ENCODE measurements around the gene GRM7. TPM values are rescaled to one million over a fixed set of nuclear protein-coding genes. Genes with fewer than 3 reads are reported as not detected.

GRM7 gene
- total RNA-seq, 2 donors from 2014 or later = 0.68 to 3.9 TPM

DNA sequence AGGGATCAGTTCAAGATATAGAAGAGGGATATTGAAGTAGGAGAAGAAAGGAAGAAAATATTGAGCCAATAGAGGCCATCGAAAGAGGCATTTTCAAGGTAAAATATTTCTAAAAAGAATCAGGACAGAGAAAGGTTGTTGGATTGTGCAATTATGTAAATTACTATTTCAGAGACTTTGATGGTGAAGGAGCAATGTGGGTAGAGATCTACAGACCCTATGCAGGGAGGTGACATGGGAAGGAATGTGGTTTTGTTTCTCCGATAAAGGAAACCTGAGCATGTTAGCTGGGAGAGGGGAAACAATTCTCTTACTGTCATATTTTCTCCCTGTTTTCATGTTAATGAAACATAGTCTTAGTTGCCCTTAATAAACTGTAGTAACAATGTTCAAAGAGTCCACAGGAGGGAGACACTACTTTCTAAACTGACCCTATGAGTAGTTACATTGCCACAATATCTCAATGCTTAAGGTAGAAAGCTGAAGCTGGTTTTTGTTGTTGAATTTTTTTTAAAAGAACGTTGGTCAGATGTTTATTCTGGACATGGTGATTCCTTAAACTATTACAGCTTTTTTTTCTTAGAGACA, 133.3 kb downstream of the GRM7 start:
- no peak for DNase-seq (ENCODE audit: low spot score)
- TF ChIP-seq, protein P1, sequence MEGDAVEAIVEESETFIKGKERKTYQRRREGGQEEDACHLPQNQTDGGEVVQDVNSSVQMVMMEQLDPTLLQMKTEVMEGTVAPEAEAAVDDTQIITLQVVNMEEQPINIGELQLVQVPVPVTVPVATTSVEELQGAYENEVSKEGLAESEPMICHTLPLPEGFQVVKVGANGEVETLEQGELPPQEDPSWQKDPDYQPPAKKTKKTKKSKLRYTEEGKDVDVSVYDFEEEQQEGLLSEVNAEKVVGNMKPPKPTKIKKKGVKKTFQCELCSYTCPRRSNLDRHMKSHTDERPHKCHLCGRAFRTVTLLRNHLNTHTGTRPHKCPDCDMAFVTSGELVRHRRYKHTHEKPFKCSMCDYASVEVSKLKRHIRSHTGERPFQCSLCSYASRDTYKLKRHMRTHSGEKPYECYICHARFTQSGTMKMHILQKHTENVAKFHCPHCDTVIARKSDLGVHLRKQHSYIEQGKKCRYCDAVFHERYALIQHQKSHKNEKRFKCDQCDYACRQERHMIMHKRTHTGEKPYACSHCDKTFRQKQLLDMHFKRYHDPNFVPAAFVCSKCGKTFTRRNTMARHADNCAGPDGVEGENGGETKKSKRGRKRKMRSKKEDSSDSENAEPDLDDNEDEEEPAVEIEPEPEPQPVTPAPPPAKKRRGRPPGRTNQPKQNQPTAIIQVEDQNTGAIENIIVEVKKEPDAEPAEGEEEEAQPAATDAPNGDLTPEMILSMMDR (IDR thresholded peaks at IDR 0.05) = no peak
- Histone ChIP-seq H3K36me3 (no peaks in the 10 kb centered on the region), H3K9me3 (no peaks in the 10 kb centered on the region), H3K4me3 (no peak overlapping the region), H3K4me1 (ENCODE audit: control insufficient read depth in 1 of 2, low read depth in 2 of 2) (no peaks in the 10 kb centered on the region), H3K27me3 (replicated peaks; ENCODE audit: insufficient read depth) (no peaks in the 10 kb centered on the region), H3K27ac (no peak overlapping the region)
- ATAC-seq (ENCODE audit: insufficient number of reproducible peaks, low FRiP score, low read depth) = no peak

DNA sequence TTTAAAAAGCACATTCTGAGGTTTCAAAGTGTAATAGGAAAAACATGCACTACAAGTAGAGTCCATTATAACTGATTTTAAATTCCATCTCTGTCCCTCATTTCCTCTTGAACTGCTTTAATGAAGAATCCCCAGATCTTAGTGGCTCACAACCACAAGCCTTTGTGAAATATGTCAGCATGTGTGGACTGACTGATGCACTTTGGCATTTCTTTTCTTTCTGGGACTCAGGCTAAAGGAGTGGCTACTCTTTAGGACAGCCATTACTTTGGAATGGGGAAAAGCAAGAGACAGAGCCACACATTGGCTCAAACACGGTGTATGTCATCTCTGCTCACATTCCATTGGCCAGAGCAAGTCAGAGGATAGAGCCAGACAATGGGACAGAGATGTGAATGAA, 139.6 kb downstream of the GRM7 start:
- no peaks in the 10 kb centered on the region for H3K27me3 ChIP-seq (replicated peaks; ENCODE audit: insufficient read depth)
- TF ChIP-seq, protein P1 (IDR thresholded peaks at IDR 0.05) = no peak
- ATAC-seq (ENCODE audit: insufficient number of reproducible peaks, low FRiP score, low read depth) (no peak), DNase-seq (ENCODE audit: low spot score) (no peak)
- no peaks in the 10 kb centered on the region for H3K36me3 ChIP-seq
- H3K4me3 ChIP-seq = no peak overlapping the region
- no peaks in the 10 kb centered on the region for H3K4me1 ChIP-seq (ENCODE audit: control insufficient read depth in 1 of 2, low read depth in 2 of 2)
- H3K9me3 ChIP-seq = no peaks in the 10 kb centered on the region
- no peak overlapping the region for H3K27ac ChIP-seq

DNA sequence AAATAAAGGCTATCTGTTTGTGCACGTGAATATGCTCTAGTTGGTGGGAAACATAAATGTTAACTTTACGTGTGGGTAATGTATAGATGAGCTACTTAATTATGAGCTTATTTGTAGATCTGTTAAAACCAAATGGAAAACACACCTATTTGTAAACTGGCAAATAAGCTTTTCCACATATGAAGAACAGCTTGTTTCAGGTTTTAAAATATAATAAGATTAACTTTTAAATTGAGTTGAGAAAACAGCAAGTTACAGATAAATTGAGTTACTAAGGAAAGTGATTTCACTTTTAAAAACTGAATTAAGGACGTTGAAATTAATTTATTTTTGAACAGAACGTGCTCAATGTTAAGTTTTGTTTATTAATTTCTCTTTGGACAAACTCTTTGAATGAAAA, 140.5 kb downstream of the GRM7 start:
- Histone ChIP-seq H3K9me3 (no peaks in the 10 kb centered on the region), H3K36me3 (no peaks in the 10 kb centered on the region), H3K4me3 (no peak overlapping the region), H3K27me3 (replicated peaks; ENCODE audit: insufficient read depth) (no peaks in the 10 kb centered on the region), H3K4me1 (ENCODE audit: control insufficient read depth in 1 of 2, low read depth in 2 of 2) (no peaks in the 10 kb centered on the region), H3K27ac (no peak overlapping the region)
- TF ChIP-seq, protein P1 (IDR thresholded peaks at IDR 0.05) = no peak
- ATAC-seq (ENCODE audit: insufficient number of reproducible peaks, low FRiP score, low read depth) (no peak), DNase-seq (ENCODE audit: low spot score) (no peak)

- Histone ChIP-seq H3K4me1 (ENCODE audit: control insufficient read depth in 1 of 2, low read depth in 2 of 2) (no peaks in the 10 kb centered on the region), H3K9me3 (peaks cover 6% of the 10 kb centered on the region), H3K27me3 (replicated peaks; ENCODE audit: insufficient read depth) (no peaks in the 10 kb centered on the region), H3K36me3 (no peaks in the 10 kb centered on the region), H3K27ac (no peak overlapping the region), H3K4me3 (no peak overlapping the region)
- no peak for ATAC-seq (ENCODE audit: insufficient number of reproducible peaks, low FRiP score, low read depth)
- DNase-seq (ENCODE audit: low spot score) = no peak
- TF ChIP-seq, protein P1 (IDR thresholded peaks at IDR 0.05) = no peak
These were observed 154.9 kb downstream of the GRM7 start for GRCh38 chr3:7015683-7016440.

- Histone ChIP-seq H3K4me1 (ENCODE audit: control insufficient read depth in 1 of 2, low read depth in 2 of 2) (no peaks in the 10 kb centered on the region), H3K9me3 (no peaks in the 10 kb centered on the region), H3K27ac (no peak overlapping the region), H3K27me3 (replicated peaks; ENCODE audit: insufficient read depth) (no peaks in the 10 kb centered on the region), H3K36me3 (no peaks in the 10 kb centered on the region), H3K4me3 (no peak overlapping the region)
- TF ChIP-seq, protein P1 (IDR thresholded peaks at IDR 0.05) = no peak
- DNase-seq (ENCODE audit: low spot score) (no peak), ATAC-seq (ENCODE audit: insufficient number of reproducible peaks, low FRiP score, low read depth) (no peak)
These were observed 164.8 kb downstream of the GRM7 start for GRCh38 chr3:7025581-7026300.

Measured in thoracic aorta (tissue), 2 donors.